H9 (cell line): ENCODE measurements around the gene ELF5. TPM values are rescaled to one million over a fixed set of nuclear protein-coding genes. Genes with fewer than 3 reads are reported as not detected.

Source experiments
- DNase-seq: peaks from one replicate; pipeline ENCODE4 v3.0.0-alpha.2; 2017
- H2AFZ ChIP-seq: one replicate; pipeline ENCODE4 v1.6.1; 2013; ENCODE audit warnings: mild to moderate bottlenecking, low read length, control low read depth, moderate library complexity
- H2AK5ac ChIP-seq: 2 replicates; pipeline ENCODE4 v1.6.1; 2013; ENCODE audit warnings: low read length, control low read depth, mixed read lengths; ENCODE audit not compliant: insufficient read length
- H2BK120ac ChIP-seq: one replicate; pipeline ENCODE4 v1.6.1; 2013; ENCODE audit warnings: low read depth, mild to moderate bottlenecking, low read length, control low read depth, inconsistent platforms; ENCODE audit not compliant: poor library complexity, severe bottlenecking
- H2BK12ac ChIP-seq: 2 replicates; pipeline ENCODE4 v1.6.1; 2013; ENCODE audit warnings: low read length, control low read depth, mixed read lengths, low read depth; ENCODE audit not compliant: insufficient read length
- H2BK15ac ChIP-seq: 2 replicates; pipeline ENCODE4 v1.6.1; 2013; ENCODE audit warnings: low read depth, low read length, control low read depth
- H2BK20ac ChIP-seq: one replicate; pipeline ENCODE4 v1.6.1; 2013; ENCODE audit warnings: low read depth, mild to moderate bottlenecking, low read length, control low read depth, inconsistent platforms; ENCODE audit not compliant: poor library complexity, severe bottlenecking
- H2BK5ac ChIP-seq: 2 replicates; pipeline ENCODE4 v1.6.1; 2013; ENCODE audit warnings: low read length, control low read depth, mixed read lengths; ENCODE audit not compliant: insufficient read length
- H3K14ac ChIP-seq: 2 replicates; pipeline ENCODE4 v1.6.1; 2013; ENCODE audit warnings: low read length, control low read depth; ENCODE audit not compliant: insufficient read depth
- H3K18ac ChIP-seq: 2 replicates; pipeline ENCODE4 v1.6.1; 2013; ENCODE audit warnings: low read depth, mild to moderate bottlenecking, mixed read lengths, low read length, control low read depth; ENCODE audit not compliant: insufficient read length
- H3K23ac ChIP-seq: 2 replicates; pipeline ENCODE4 v1.6.1; 2013; ENCODE audit warnings: low read length, control low read depth, mixed read lengths, low read depth; ENCODE audit not compliant: insufficient read length
- H3K23me2 ChIP-seq: 2 replicates; pipeline ENCODE4 v1.6.1; 2013; ENCODE audit warnings: low read depth, mild to moderate bottlenecking, mixed read lengths, low read length, control low read depth; ENCODE audit not compliant: insufficient read length, poor library complexity, severe bottlenecking
- H3K27ac ChIP-seq: 2 replicates; pipeline ENCODE4 v1.5.1; 2013; ENCODE audit warnings: low read length, control low read depth, mixed read lengths, low read depth; ENCODE audit not compliant: insufficient read length
- H3K27me3 ChIP-seq: 2 replicates; pipeline ENCODE4 v1.6.1; 2013; ENCODE audit warnings: low read length, control low read depth, inconsistent platforms; ENCODE audit not compliant: insufficient read depth
- H3K4ac ChIP-seq: 2 replicates; pipeline ENCODE4 v1.6.1; 2013; ENCODE audit warnings: low read depth, mild to moderate bottlenecking, control low read depth, inconsistent platforms, low read length, moderate library complexity
- H3K4me1 ChIP-seq: 2 replicates; pipeline ENCODE4 v1.6.1; 2013; ENCODE audit warnings: low read length, control low read depth, inconsistent platforms; ENCODE audit not compliant: insufficient read depth
- H3K4me2 ChIP-seq: 2 replicates; pipeline ENCODE4 v1.6.1; 2013; ENCODE audit warnings: low read length, control low read depth, mixed read lengths; ENCODE audit not compliant: insufficient read length, insufficient read depth
- H3K56ac ChIP-seq: 2 replicates; pipeline ENCODE4 v1.6.1; 2013; ENCODE audit warnings: low read depth, mild to moderate bottlenecking, mixed read lengths, low read length, control low read depth; ENCODE audit not compliant: insufficient read length
- H3K79me1 ChIP-seq: 2 replicates; pipeline ENCODE4 v1.6.1; 2013; ENCODE audit warnings: low read depth, mild to moderate bottlenecking, moderate library complexity, low read length, control low read depth, inconsistent platforms; ENCODE audit not compliant: insufficient read depth, poor library complexity, severe bottlenecking
- H3K79me2 ChIP-seq: 2 replicates; pipeline ENCODE4 v1.6.1; 2013; ENCODE audit warnings: low read length, control low read depth, inconsistent platforms; ENCODE audit not compliant: insufficient read depth
- H3K9ac ChIP-seq: 2 replicates; pipeline ENCODE4 v1.6.1; 2013; ENCODE audit warnings: low read length, control low read depth, mixed read lengths; ENCODE audit not compliant: insufficient read length; ENCODE audit errors: extremely low read depth
- H3K9me3 ChIP-seq: one replicate; pipeline ENCODE4 v1.6.1; 2013; ENCODE audit warnings: low read depth, low read length, inconsistent platforms; ENCODE audit not compliant: control insufficient read depth
- H3T11ph ChIP-seq: one replicate; pipeline ENCODE4 v1.6.1; 2013; ENCODE audit warnings: mild to moderate bottlenecking, low read length, control low read depth, inconsistent platforms
- H4K20me1 ChIP-seq: one replicate; pipeline ENCODE4 v1.6.1; 2013; ENCODE audit not compliant: control insufficient read depth, insufficient read length, insufficient read depth
- H4K5ac ChIP-seq: 2 replicates; pipeline ENCODE4 v1.6.1; 2013; ENCODE audit warnings: low read depth, mild to moderate bottlenecking, mixed read lengths, low read length, control low read depth; ENCODE audit not compliant: insufficient read length
- H4K8ac ChIP-seq: replicated peaks from 2 replicates; pipeline ENCODE4 v1.6.1; 2013; ENCODE audit warnings: low read length, control low read depth, mixed read lengths, low read depth; ENCODE audit not compliant: insufficient read length
- H4K91ac ChIP-seq: 2 replicates; pipeline ENCODE4 v1.6.1; 2013; ENCODE audit warnings: low read depth, mild to moderate bottlenecking, moderate library complexity, mixed read lengths, low read length, control low read depth; ENCODE audit not compliant: insufficient read length
- H3K27ac Mint-ChIP-seq, 3 experiments: 2 replicates in 2 of 3; 3 replicates in 1 of 3; pipeline ENCODE4 v1.8.0; 2020 to 2021; ENCODE audit warnings: mixed read lengths in 3 of 3, mild to moderate bottlenecking in 1 of 3, moderate library complexity in 1 of 3
- H3K27me3 Mint-ChIP-seq: 2 replicates; pipeline ENCODE4 v1.8.0; 2021; ENCODE audit warnings: low read depth, mild to moderate bottlenecking, moderate library complexity, mixed read lengths
- H3K36me3 Mint-ChIP-seq, 3 experiments: 2 replicates in 2 of 3; 3 replicates in 1 of 3; pipeline ENCODE4 v1.8.0; 2020 to 2021; ENCODE audit warnings: low read depth in 3 of 3, mixed read lengths in 3 of 3; ENCODE audit not compliant: insufficient read depth in 1 of 3
- H3K4me1 Mint-ChIP-seq, 2 experiments: 2 replicates each; pipeline ENCODE4 v1.8.0; 2020; ENCODE audit warnings: mixed read lengths in 2 of 2
- H3K4me3 Mint-ChIP-seq, 2 experiments: 2 replicates in 1 of 2; 3 replicates in 1 of 2; pipeline ENCODE4 v1.8.0; 2020 to 2021; ENCODE audit warnings: mild to moderate bottlenecking in 2 of 2, mixed read lengths in 2 of 2, moderate library complexity in 1 of 2
- H3K9me3 Mint-ChIP-seq, 2 experiments: 2 replicates in 1 of 2; 3 replicates in 1 of 2; pipeline ENCODE4 v1.8.0; 2020; ENCODE audit warnings: mild to moderate bottlenecking in 2 of 2, mixed read lengths in 2 of 2, moderate library complexity in 1 of 2
- CTCF ChIP-seq: fragments of 200-600 bp; sonication (generic); conservative IDR thresholded peaks from 3 replicates; pipeline ENCODE4 v1.8.0; 2021; ENCODE audit warnings: antibody characterized with exemption, mild to moderate bottlenecking
- WGBS: extraction: QIAGEN DNeasy Blood & Tissue Kit; methylation state at CpG from one replicate; pipeline ENCODE4 v1.1.7; 2013; ENCODE audit warnings: missing lambda C conversion rate, low lambda C conversion rate, mixed read lengths; ENCODE audit not compliant: insufficient read length; ENCODE audit errors: extremely low coverage; 5-methylcytosine and 5-hydroxymethylcytosine counted together
- total RNA-seq: library from RNA; stranded (reverse); gene quantifications from 2 replicates; pipeline ENCODE4 v1.2.1, GENCODE V29; 2021

The ELF5 gene
- total RNA-seq, 1 experiment from 2014 or later, result not detected

- WGBS, result no CpG with 5 or more reads among the region's 8 CpGs
- no peak overlapping the region for H3K14ac ChIP-seq
- H3K9me3 Mint-ChIP-seq, result no peaks in the 10 kb centered on the region; a peak in 1 of 5 replicates
- H3K4ac ChIP-seq, result no peak overlapping the region
- H3K4me2 ChIP-seq, result no peak overlapping the region
- H4K5ac ChIP-seq, result no peak overlapping the region
- H2BK120ac ChIP-seq, result no peak overlapping the region
- H3K36me3 Mint-ChIP-seq, result no peaks in the 10 kb centered on the region
- H3K27ac Mint-ChIP-seq, result no peak overlapping the region
- no peaks in the 10 kb centered on the region for H3K9me3 ChIP-seq
- no peak overlapping the region for H3K27ac ChIP-seq
- H2BK5ac ChIP-seq, result no peak overlapping the region
- H3T11ph ChIP-seq, result no peak overlapping the region
- peak; percentile 44 for DNase-seq
- no peaks in the 10 kb centered on the region for H3K79me2 ChIP-seq
- no peak overlapping the region for H2AFZ ChIP-seq
- H4K91ac ChIP-seq, result no peak overlapping the region
- H3K4me1 Mint-ChIP-seq, result peaks cover 4 to 12% of the 10 kb centered on the region in 2 experiments
- no peaks in the 10 kb centered on the region for H3K79me1 ChIP-seq
- no peak overlapping the region for H2BK20ac ChIP-seq
- H3K27me3 Mint-ChIP-seq, result peaks cover 4% of the 10 kb centered on the region
- no peak overlapping the region for H4K8ac ChIP-seq
- no peaks in the 10 kb centered on the region for H3K27me3 ChIP-seq
- no peaks in the 10 kb centered on the region for H3K23me2 ChIP-seq
- no peak overlapping the region for H2BK12ac ChIP-seq
- TF ChIP-seq CTCF, result peak; percentile 83
- H3K23ac ChIP-seq, result no peak overlapping the region
- no peak overlapping the region for H2BK15ac ChIP-seq
- H4K20me1 ChIP-seq, result no peaks in the 10 kb centered on the region
- H3K4me3 Mint-ChIP-seq, result no peak overlapping the region
- no peak overlapping the region for H3K18ac ChIP-seq
- no peaks in the 10 kb centered on the region for H3K4me1 ChIP-seq
- no peak overlapping the region for H3K56ac ChIP-seq
- no peak overlapping the region for H3K9ac ChIP-seq
- no peak overlapping the region for H2AK5ac ChIP-seq
These were observed 20.7 kb downstream of the ELF5 start for GRCh38 chr11:34492806-34493414.
